ENCODE measurements around the gene BRCA2.
A peak's percentile ranks its signal among the peaks of the same experiment; 100 is the strongest.

The BRCA2 gene, protein sequence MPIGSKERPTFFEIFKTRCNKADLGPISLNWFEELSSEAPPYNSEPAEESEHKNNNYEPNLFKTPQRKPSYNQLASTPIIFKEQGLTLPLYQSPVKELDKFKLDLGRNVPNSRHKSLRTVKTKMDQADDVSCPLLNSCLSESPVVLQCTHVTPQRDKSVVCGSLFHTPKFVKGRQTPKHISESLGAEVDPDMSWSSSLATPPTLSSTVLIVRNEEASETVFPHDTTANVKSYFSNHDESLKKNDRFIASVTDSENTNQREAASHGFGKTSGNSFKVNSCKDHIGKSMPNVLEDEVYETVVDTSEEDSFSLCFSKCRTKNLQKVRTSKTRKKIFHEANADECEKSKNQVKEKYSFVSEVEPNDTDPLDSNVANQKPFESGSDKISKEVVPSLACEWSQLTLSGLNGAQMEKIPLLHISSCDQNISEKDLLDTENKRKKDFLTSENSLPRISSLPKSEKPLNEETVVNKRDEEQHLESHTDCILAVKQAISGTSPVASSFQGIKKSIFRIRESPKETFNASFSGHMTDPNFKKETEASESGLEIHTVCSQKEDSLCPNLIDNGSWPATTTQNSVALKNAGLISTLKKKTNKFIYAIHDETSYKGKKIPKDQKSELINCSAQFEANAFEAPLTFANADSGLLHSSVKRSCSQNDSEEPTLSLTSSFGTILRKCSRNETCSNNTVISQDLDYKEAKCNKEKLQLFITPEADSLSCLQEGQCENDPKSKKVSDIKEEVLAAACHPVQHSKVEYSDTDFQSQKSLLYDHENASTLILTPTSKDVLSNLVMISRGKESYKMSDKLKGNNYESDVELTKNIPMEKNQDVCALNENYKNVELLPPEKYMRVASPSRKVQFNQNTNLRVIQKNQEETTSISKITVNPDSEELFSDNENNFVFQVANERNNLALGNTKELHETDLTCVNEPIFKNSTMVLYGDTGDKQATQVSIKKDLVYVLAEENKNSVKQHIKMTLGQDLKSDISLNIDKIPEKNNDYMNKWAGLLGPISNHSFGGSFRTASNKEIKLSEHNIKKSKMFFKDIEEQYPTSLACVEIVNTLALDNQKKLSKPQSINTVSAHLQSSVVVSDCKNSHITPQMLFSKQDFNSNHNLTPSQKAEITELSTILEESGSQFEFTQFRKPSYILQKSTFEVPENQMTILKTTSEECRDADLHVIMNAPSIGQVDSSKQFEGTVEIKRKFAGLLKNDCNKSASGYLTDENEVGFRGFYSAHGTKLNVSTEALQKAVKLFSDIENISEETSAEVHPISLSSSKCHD (N-terminal part only)

DNA sequence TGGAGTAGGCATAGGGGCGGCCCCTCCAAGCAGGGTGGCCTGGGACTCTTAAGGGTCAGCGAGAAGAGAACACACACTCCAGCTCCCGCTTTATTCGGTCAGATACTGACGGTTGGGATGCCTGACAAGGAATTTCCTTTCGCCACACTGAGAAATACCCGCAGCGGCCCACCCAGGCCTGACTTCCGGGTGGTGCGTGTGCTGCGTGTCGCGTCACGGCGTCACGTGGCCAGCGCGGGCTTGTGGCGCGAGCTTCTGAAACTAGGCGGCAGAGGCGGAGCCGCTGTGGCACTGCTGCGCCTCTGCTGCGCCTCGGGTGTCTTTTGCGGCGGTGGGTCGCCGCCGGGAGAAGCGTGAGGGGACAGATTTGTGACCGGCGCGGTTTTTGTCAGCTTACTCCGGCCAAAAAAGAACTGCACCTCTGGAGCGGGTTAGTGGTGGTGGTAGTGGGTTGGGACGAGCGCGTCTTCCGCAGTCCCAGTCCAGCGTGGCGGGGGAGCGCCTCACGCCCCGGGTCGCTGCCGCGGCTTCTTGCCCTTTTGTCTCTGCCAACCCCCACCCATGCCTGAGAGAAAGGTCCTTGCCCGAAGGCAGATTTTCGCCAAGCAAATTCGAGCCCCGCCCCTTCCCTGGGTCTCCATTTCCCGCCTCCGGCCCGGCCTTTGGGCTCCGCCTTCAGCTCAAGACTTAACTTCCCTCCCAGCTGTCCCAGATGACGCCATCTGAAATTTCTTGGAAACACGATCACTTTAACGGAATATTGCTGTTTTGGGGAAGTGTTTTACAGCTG, at the start of gene BRCA2, which contains the start of gene ZAR1L:
Gene BRCA2, plus strand, starts transcription at position 271 of the 790 bp plus-strand sequence. CDS start 953 bp downstream, outside the sequence.
Gene ZAR1L, minus strand, starts transcription at position 126 of the 790 bp plus-strand sequence. CDS start 3,438 bp downstream, outside the sequence.
- DNase-seq (ENCODE audit: low read depth), result peak; percentile 84

DNA sequence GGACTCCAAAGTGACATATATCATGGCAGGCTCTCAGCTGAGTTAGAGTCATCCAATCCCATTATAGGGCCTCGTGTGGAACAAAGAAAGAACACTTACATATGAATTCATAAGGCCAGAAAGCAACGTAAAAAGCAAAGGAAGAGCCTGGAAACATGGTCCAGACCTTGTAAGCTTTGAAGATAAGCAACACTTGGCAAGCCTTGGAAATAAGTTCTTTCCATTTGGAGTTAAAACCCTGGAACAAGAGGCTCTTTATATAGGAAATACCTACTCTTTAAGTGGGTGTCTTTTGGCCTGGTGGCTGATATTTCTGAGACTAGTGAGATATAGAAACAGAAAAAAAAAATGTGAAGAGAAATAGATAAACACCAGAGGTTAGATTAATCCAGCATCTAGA, 49.6 kb upstream of the BRCA2 start:
- DNase-seq (ENCODE audit: low read depth), result no peak

DNA sequence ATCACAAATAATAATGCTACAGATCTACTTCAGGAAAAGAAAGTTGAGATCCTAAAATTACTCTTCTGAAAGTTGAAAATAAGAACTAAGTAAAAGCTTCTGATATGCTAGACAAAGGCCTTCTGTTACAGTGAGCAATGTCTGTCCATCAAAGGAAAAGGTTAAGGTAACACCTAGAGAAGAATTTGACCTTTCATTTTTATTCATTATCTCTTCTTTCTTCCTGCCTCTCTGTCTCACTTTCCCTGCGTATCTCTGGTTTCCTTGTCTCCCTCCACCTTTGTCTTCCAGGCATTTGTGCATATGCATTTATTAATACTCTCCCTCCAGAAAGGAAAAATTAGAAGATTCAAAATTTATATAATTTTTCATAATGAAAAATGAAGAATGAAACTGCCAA, 49.2 kb upstream of the BRCA2 start:
- no peak for DNase-seq (ENCODE audit: low read depth)

DNA sequence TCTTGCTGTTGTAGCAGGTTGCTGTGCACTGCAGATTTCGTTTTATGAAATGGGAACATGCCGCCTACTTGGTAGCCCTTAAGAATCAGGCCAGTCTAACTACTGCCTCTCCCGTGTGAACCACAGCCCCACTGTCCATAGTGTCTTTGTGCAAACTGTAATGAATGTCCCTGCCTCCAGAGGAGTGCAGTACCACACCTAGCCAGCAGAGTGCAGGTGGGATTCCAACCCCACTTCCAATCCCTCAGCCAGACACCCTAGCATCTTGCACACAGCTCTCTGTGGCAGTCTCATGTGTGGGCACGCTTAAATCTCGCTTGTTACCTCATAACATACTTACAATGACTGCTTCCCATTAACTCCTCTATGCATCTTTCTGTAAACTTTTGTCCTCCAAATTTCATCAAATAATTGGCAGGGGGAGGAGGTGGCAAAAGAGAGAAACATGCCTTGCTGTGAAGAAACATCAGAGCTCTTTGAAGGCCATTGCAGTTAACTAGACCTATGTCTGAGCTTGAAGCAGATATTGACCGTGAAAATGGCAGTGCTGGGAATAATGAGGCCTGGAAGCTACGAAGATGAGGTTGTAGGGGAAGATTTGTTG, 47.4 kb upstream of the BRCA2 start:
- peak; percentile 4 for DNase-seq (ENCODE audit: low read depth)

DNA sequence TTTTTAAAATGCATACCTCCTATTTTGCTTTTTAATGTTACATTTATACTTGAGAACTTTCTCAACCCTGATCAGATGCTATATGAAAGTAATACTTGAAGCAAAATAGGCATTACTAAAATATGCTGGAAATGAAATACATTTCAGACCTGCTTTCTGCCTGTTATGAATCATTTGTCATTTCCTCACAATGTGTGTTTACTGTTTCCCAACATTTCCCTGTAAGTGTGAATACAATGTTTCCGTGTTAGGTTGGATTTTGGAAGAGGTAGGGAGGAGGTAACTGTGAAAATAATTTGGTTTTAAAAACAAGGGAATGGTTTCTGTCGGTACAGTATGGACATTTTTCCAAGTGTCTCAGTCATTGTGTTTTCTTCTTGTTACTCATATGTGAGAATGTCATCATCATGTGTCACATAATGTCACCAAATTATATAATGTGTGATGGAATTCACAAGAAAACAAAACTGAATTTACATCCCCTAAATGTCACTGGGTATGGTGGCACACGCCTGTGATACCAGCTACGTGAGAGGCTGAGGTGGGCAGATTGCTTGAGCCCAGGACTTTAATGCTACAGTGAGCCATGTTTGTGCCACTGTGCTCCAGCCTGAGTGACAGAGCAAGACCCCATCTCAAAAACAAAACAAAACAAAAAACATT, 43.2 kb upstream of the BRCA2 start:
- DNase-seq (ENCODE audit: low read depth), result no peak

DNA sequence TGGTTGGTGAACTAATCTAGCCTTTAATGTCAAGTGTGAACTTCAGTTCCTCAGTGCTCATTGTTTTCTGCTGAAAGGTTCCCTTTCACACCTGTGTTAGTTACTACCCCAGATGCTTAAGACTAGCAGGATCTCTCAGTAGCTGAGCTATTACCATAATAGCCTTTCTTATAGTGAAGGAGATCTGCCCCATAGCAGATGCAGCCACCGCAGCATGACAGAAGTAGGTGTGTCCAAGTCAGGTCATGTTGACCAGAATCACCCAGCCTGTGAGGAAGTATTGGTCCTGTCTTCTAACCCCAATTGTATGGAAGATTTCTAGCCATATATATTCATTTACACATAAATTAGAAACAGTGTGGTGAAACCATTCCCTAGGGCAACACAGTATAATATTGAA, 37.5 kb upstream of the BRCA2 start:
- DNase-seq (ENCODE audit: low read depth), result no peak

DNA sequence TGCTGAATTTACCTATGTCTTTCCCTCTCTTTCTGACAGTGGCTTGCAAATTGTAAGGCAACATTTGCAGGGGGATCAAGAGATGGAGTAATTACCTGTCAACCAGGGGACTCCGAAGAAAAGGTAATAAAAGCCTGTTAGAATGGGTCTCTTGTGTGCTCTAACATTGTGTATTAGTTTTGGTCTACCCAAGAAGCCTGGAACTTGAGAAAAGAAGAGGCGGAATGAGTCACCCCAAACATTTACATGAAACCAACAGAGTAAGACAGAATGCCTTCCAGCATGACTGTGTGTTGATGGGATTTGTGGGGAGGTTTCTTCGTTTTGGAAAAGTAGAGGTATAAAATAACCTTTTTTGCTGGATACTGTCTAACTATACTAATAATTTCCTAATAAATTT, 36.9 kb upstream of the BRCA2 start:
- no peak for DNase-seq (ENCODE audit: low read depth)

DNA sequence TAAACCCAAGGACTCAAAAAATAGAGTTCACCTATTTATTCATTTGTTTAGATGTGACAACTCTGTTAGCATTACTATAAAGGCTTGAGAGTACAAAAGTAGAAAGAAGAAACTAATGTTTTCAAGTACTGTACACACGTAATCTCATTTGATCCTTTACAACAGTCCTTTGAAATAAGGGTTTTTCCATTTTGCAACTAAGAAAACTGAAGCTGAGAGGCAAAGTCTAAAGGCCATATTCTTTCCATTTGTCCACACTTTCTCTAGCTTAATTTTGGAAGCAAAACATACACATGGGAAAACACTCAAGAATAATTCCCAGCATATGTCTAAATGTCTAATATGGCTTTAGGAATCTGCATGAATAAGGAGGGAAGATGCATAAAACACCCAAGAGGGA, 34.2 kb upstream of the BRCA2 start:
- no peak for DNase-seq (ENCODE audit: low read depth)

DNA sequence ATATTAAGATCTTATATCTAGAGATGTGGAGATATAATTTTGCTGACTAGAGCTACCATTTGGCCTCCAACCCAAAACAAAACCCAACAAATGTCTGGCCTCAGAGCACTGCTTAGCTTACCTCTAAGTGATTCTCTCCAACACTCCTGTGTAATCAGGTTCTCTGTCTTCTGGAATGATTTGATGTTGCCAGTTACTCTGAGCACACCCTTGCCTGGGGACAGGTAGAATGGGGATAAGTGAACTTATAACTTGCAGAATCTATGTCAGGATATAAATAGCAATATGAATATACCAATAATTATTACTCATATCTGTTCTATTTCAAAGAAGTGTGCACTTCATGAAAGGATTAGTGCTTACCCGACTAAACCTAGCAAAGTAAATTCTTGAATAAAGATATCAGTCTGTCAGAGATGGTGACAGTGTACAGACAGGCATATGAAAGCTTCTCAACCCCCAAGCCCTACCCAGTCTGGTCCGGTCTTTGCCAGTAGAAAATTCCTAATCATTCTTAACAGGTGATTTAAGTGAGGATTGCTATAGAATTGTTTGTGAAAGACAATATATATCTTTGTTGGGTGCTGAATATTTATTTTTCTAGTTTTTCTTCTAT, 33.1 kb upstream of the BRCA2 start:
- DNase-seq (ENCODE audit: low read depth), result no peak

DNA sequence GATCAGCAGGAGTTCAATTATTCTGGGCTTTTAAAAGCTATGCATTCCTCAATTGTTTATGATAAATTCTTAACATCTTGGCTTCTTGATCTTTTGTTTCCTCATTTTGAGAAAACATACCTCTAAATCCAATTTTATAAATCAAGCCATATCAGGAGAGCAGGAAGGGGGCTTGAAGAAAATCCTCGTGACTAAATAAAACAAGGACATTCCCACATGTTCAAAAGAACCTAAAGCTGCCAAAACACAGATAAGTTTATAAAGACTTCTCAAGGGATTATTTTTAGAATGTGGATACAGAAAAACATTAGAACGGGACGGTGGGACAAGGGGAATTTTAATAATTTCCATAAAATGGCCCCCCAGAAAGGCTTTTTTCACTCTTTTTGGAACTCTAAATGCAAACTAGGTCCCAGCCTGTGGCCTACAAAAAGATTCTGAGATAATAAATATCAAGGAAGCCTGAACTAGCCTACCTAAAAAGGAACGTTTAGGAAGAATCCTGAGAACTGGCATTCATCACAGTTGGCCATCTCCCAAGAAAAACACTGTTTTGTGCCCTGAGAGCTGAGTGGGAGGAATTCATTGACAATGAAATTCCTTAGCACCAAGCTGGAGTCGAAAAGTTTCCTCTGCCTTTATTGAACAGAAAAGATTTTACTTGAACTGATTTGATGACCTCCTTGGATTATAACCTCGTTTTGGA, 30.2 kb upstream of the BRCA2 start:
- no peak for DNase-seq (ENCODE audit: low read depth)

DNA sequence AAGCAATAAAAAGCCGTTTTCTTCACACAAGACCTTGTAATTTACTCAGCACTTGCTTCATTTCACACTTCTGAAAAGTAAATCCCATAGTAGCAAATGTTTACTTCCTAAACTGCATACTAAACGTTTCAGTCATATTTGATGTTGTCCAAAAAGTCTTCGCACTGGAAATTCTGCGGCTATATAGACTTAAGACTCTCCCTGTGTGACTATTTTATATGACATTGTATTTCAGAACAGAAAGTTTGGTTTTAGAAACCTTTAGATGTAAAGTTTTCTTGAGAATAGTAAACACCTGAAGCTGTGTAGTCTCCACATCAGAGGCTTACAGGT, 29.7 kb upstream of the BRCA2 start:
- no peak for DNase-seq (ENCODE audit: low read depth)

DNA sequence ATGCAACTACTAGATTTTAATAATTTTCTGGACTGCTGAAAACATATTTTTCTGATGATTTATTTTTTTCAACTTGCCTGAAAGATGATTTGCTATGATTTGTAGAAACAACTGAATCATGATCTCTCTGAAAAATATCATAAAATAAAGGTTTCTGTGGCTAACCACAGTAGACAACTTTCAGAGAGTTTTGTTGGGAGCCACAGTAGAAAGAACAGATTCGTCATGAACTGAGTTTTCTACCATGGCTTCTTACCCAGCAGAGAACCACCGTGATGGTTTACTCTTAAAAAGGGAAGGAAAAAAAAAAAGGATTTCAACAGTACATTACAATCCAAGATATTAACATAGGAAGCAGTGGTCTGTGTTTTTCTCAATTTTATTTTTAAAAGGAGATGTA, 18.1 kb upstream of the BRCA2 start:
- no peak for DNase-seq (ENCODE audit: low read depth)

DNA sequence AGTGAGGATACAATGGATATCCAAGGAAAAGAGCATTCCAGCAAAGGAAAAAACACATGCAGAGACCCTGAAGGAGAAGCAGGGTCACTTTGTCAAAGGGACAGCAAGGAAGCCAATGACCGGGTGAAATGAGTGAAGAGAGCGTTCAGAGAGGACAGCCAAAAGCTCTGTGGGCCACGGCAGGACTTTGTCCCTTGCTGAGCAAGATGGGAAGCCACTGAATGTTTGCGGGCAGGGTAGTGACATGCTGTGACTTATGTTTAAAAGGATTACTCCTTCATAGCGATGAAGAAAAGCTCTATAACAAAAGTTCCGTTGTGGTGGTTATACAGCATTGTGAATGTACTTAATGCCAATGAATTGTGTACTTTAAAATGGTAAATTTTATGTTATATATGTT, 16.6 kb upstream of the BRCA2 start:
- no peak for DNase-seq (ENCODE audit: low read depth)

DNA sequence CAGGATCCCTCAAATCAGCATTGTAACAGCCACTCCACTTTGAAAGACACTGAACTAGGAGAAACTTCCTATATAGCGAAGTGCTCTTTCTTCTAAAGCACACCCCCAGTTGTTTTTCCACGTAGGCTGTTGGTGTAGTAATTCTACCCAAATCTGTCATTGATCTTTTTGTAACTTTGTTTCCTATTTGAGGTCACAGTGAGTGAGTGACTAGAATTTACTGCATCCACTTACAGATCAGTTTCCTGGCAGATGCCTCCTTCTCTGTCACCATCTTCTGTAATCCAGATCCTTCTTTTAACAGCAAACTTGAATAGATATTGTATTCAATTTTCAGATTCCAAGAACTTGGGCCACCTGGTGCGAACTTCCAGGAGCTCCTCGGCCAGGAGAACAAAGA, 15.4 kb upstream of the BRCA2 start:
- no peak for DNase-seq (ENCODE audit: low read depth)

DNA sequence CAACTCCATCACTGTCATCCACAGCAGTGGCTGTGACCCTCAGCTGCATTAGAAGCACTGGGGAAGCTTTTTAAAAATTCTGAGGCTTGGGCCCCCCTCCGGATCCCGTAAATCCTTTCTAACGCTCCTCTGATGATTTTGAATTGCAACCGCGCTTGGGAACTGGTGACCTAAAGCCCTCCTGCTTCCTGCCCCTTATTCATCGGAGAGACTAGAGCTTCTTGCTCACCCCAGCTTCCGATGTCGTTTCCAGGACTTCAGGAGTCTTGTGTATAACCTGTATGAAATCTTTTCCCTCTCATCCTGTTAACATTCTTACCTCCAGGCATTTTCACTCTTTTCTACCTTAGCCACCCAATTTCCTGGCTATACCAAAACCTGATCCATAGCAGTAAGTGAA, 14.9 kb upstream of the BRCA2 start:
- DNase-seq (ENCODE audit: low read depth), result no peak

DNA sequence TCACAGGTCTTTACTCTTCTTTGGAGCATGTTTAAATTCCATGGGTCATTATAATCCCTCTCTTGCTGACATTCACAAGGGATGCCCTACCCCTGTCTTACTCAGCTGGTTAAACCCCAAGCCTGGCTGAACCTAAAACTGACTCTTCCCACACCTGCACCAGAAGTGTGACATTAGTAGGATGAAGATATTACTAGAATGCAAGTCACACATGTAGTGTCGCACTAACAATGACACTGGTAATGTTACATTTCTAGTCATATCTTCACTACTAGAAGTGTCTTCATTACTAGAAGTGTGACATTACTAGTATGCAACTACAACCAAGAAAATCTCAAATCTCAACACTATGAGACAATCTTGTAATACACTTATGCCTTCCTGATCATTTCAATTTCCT, 14.4 kb upstream of the BRCA2 start:
- no peak for DNase-seq (ENCODE audit: low read depth)

DNA sequence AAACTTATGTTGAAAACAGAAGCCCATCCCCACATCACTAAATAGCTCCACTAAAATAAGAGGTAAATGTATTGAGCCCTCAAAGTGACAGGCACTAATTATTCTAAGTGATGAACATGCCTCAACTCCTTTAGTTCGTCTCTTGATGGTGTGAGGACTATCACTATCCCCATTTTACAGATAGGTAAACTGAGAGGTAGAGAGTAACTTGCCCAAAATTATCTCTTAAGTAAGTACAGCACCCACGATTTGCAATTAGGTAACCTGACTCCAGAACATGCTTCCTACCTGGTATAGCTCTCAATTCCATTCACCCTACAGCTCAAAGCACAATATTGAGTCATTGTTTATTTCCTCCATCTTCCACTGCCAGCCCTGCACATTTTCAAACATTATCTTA, 12.8 kb upstream of the BRCA2 start:
- no peak for DNase-seq (ENCODE audit: low read depth)

DNA sequence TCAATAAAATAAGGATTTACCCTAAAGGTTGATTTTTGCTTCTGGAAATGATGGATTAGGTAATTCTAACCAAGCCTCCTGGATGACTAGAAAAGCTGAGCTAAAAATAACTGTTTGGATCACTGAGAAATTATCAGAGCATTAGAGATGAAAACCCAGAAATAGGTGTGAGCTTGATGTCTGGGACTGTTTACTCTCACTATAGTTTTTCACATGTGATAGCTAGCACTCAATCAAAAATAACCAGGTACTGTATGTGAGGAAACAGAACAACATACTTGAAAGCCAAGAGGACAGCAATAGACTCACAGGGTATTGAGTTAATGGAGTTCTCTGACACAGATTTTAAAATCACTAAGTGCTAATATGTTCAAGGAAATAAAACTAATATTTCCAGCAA, 9.7 kb upstream of the BRCA2 start:
- no peak for DNase-seq (ENCODE audit: low read depth)

DNA sequence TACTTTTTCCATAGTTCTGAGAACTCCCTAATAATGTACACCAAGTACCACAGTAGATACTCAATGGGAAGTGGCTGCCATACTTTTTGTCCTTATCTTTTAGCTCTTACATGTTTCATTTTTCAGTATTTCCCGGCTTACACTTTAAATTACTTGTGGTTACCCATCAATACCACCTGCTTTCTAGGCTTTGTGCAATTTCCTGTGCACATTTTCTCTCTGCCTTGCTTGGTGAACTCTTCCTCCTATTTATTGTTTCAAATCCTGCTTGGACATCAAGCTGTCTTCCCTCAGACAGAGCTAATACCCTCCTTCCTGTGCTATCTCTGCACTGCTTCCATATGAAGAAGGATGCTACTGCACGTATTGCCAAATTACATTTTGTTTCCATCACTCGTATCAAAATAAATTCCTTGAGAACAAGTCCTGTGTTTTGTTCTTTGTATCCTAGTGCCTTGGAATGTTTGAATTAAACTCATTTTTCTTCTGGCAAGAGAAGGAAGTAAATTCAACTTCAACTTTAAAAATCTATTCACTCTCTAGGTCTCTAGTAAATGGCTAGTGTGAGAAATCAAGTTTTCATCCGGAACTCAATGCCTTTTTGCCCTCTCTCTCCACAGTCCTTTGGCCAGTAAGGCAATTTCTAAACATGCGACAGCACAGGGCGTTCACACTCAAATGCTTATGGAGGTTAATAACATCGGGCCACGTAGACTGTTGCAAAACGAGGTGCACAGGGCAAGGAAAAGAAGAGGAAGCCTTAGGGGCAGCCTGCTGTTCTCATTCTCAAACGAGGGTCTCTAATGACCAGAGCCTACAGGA, 5.8 kb upstream of the BRCA2 start:
- DNase-seq (ENCODE audit: low read depth), result no peak

All from stimulated activated CD8-positive, alpha-beta memory T cell treated with anti-CD3 and anti-CD28 coated beads, Interleukin-4, amount 100 ng/mL, for 24 hours (primary cell).